Measurements from ENCODE around the gene MZF1. TPM values are rescaled to one million over a fixed set of nuclear protein-coding genes. Genes with fewer than 3 reads are reported as not detected.

Gene MZF1
- total and polyA plus RNA-seq, 9 of the 15 experiments (the other 6 are each of a cell fraction or from before 2014, with no cell fraction given): 0.31 to 29.3 (median 11.5) TPM

DNA sequence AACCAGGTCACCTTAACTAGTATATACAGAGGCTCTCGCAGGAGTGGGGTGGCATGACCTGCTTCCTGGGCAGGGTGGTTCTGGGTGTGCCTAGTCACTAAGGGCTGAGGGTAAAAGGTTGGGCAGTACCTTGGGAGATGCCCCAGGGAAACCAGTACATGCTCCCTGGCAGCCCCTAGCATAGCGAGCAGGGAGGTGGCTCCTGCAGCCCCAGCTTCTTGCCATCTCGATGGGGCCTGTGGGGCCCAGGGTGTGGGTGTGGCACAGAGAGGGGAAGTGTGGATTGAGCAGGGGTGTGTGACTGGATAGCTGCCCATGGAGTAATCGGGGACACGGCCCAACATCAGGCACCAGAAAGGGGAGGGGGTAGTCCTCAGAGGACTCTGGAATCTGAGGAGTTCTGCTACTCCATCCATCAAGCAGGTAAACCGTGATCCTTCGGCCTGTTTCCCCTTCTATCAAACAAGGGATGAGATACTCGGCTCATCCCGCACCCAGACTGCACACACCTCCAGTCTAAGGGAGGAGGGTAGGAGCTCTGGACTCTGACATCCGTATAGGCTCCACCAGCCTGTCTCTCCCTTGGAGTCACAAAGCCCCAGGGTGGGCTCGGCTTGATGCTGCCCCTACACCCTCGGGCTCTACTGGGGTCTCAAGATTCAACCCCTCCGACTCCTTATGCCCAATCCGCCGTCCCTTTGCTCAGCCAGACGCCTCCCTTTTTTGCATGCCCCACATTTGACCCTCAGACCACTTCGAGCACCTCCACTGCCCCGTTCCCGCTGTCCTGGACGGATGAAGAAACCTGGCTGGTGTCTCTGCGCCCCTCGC is 54.7 kb downstream of the MZF1 start (continued):
- no peak for TF ChIP-seq STAT6 (CRISPR knock-in tag; IDR thresholded peaks at IDR 0.05)
- TF ChIP-seq, protein P1, sequence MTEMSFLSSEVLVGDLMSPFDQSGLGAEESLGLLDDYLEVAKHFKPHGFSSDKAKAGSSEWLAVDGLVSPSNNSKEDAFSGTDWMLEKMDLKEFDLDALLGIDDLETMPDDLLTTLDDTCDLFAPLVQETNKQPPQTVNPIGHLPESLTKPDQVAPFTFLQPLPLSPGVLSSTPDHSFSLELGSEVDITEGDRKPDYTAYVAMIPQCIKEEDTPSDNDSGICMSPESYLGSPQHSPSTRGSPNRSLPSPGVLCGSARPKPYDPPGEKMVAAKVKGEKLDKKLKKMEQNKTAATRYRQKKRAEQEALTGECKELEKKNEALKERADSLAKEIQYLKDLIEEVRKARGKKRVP (CRISPR knock-in tag; IDR thresholded peaks at IDR 0.05): no peak
- no peak for TF ChIP-seq GTF2B (IDR thresholded peaks at IDR 0.05; ENCODE audit: extremely low read depth, insufficient read length)
- TF ChIP-seq NR3C1 (CRISPR knock-in tag; IDR thresholded peaks at IDR 0.05): no peak
- no peak for TF ChIP-seq ZNF830 (CRISPR knock-in tag; IDR thresholded peaks at IDR 0.05)
- TF ChIP-seq SETDB1 (IDR thresholded peaks at IDR 0.05; ENCODE audit: low read length): no peak
- no peak for TF ChIP-seq ZNF695 (CRISPR knock-in tag; IDR thresholded peaks at IDR 0.05)
- TF ChIP-seq, protein P2, sequence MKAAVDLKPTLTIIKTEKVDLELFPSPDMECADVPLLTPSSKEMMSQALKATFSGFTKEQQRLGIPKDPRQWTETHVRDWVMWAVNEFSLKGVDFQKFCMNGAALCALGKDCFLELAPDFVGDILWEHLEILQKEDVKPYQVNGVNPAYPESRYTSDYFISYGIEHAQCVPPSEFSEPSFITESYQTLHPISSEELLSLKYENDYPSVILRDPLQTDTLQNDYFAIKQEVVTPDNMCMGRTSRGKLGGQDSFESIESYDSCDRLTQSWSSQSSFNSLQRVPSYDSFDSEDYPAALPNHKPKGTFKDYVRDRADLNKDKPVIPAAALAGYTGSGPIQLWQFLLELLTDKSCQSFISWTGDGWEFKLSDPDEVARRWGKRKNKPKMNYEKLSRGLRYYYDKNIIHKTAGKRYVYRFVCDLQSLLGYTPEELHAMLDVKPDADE (conservative IDR thresholded peaks at IDR 0.05; ENCODE audit: control insufficient read depth, low read depth, low read length): 0 out of 2 replicates have a peak, but pooled peaks have one; percentile 6
- no peak for TF ChIP-seq ZNF165 (CRISPR knock-in tag; IDR thresholded peaks at IDR 0.05; ENCODE audit: borderline replicate concordance)
- no peak for TF ChIP-seq KAT7 (CRISPR knock-in tag; IDR thresholded peaks at IDR 0.05; ENCODE audit: borderline replicate concordance)
- no peak for TF ChIP-seq MCM3 (IDR thresholded peaks at IDR 0.05)
- 0 out of 2 replicates have a peak, but pooled peaks have one; percentile 1 for TF ChIP-seq SMARCA4 (IDR thresholded peaks at IDR 0.05)
- TF ChIP-seq CCAR2 (IDR thresholded peaks at IDR 0.05; ENCODE audit: low read depth, low read length): no peak
- TF ChIP-seq, protein P3, sequence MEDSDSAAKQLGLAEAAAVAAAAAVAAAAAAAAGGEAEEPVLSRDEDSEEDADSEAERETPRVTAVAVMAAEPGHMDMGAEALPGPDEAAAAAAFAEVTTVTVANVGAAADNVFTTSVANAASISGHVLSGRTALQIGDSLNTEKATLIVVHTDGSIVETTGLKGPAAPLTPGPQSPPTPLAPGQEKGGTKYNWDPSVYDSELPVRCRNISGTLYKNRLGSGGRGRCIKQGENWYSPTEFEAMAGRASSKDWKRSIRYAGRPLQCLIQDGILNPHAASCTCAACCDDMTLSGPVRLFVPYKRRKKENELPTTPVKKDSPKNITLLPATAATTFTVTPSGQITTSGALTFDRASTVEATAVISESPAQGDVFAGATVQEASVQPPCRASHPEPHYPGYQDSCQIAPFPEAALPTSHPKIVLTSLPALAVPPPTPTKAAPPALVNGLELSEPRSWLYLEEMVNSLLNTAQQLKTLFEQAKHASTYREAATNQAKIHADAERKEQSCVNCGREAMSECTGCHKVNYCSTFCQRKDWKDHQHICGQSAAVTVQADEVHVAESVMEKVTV (CRISPR knock-in tag; IDR thresholded peaks at IDR 0.05): peak; percentile 9; the same call in 1 of the 2 replicates
- no peak for TF ChIP-seq COPS2 (conservative IDR thresholded peaks at IDR 0.05)
- no peak for TF ChIP-seq ZBTB8A (IDR thresholded peaks at IDR 0.05; ENCODE audit: partially characterized antibody)
- TF ChIP-seq RBM22 (IDR thresholded peaks at IDR 0.05; ENCODE audit: low read depth, low read length, poor library complexity, severe bottlenecking): no peak
- TF ChIP-seq NR2C1 (IDR thresholded peaks at IDR 0.05): no peak
- no peak for TF ChIP-seq NR2C1 (tag; IDR thresholded peaks at IDR 0.05)
- TF ChIP-seq ILF3 (IDR thresholded peaks at IDR 0.05; ENCODE audit: borderline replicate concordance): no peak

All from K562 (cell line).